Endometrium (tissue), 2 donors: ENCODE measurements around the gene C21orf58.

Experiments used
- FAIRE-seq: peaks from 2 replicates; lab custom pipeline; 2012; peaks lifted over from hg19 to GRCh38; lab: Jason Lieb, UNC
- donor health status: control.
- donor health status: control.

C21orf58 gene

DNA sequence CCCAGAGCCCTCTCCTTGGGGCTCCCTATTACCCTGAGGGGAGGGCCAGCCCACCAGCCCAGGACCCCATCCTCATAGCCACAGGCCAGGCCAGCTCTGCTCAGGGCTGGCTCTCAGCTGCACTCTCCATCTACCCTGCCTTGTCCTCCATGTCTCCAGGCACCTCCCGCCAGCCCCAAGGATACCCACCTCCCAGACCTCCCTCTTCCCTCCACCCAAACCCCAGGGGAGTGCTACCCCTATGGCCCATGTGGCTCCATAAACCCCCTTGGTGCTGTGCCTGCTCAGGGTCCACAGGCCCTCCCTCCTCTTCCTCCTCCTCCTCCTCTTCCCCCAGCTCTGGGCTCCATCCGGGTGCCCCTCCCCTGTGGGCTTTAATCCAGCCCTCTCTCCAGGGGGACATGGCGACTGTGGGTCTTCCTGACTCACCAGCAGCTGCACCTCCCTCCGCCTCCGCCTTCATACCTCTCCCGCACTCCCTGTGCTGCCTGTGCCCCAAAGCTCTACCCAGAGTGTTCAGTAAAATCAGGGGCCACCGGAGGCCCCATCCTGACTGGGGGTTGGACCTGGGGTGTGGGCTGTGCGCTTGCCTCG lies 28.4 kb downstream of the C21orf58 start:
- no peak for FAIRE-seq

DNA sequence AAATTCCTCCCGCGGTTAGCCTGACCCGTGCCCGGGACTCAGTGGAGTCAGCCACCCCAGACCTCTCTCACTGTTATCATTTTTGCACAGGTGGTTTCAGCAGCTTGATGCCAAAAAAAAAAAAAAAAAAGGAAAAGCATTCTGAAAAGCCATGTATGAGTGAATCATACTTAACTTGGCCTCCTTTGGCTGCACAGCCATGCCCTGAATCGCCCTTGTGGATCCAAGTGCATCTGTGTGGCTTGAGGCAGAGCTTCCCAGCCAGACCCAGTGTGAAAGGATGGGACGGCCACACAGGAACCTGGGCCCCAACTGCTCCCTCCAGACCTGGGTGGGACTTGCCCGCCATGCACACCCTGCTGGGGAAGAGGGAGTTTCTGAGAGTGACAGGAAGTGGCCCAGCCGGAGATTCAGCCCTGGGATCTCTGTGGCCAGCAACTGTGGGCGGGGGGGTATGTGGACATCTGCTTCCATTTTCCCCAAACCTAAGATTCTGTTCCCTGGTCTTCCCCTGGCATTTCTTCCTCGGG lies 29.0 kb downstream of the C21orf58 start:
- no peak for FAIRE-seq

DNA sequence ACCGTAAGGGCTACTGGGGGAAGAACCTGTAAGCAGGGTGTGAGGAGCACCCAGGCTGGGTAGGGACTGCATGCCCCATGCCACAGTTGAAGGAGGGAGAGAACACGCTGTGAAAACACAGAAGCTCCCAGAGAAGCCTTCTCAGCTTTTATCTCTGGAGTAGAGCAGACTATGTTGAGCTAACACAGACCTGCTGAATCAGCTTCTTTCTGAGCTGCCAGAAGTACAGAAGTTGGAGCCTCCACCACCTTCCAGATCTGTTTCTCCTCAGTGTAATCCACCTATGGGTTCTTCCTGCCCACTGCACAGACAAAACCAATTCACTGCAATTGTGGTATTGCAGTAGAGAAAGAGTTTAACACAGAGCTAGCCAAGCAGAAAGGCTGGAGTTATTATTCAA lies 32.1 kb downstream of the C21orf58 start:
- FAIRE-seq = no peak

DNA sequence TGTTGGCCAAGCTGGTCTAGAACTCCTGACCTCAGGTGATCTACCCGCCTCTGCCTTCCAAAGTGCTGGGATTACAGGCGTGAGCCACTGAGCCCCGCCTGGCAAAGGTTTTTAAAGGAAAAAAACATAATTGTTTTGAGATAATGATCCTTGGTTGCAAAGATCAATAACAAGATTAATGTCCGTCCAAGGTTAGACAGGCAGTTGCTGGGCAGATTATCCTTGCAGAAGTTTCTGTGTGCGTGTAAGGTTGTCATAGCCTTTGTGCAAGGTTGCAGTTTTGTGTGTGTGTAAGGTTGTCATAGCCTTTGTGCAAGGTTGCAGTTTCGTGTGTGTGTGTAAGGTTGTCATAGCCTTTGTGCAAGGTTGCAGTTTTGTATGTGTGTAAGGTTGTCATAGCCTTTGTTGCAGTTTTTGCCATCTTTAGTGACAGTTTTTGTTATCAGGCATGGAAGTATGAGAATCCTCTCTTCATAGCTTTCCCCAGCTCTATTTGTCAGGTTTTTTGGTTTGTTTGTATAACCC lies 34.0 kb downstream of the C21orf58 start:
- FAIRE-seq = no peak

DNA sequence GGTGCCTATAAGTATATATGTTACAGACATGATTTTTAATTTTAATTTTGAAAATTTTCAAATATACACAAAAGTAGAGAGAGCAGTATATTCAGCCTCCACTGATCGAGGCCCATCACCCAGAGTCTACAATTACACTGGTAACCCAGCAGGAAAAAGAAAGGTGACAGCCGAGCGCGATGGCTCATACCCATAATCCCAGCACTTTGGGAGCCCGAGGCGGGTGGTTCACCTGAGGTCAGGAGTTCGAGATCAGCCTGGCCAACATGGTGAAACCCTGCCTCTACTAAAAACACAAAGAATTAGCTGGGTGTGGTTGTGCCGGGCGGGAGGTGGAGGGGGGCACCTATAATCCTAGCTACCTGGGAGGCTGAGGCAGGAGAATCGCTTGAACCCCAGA lies 36.1 kb downstream of the C21orf58 start:
- FAIRE-seq = no peak

DNA sequence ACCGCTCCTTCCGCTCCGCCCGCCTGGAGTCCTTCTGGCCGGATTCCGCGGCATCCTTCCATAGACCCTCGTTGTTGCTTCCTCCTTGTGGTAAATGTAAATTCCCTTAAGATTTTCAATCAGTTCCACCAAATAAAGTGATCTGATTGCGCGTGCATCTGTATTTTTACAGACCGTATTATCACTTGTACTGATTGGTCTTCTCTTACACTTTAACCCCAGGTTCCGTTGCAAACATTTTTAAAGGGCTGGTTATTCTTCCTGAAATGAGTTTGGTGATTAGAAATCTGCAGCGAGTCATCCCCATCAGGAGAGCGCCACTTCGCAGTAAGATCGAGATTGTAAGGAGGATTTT lies 37.0 kb downstream of the C21orf58 start:
- no peak for FAIRE-seq

DNA sequence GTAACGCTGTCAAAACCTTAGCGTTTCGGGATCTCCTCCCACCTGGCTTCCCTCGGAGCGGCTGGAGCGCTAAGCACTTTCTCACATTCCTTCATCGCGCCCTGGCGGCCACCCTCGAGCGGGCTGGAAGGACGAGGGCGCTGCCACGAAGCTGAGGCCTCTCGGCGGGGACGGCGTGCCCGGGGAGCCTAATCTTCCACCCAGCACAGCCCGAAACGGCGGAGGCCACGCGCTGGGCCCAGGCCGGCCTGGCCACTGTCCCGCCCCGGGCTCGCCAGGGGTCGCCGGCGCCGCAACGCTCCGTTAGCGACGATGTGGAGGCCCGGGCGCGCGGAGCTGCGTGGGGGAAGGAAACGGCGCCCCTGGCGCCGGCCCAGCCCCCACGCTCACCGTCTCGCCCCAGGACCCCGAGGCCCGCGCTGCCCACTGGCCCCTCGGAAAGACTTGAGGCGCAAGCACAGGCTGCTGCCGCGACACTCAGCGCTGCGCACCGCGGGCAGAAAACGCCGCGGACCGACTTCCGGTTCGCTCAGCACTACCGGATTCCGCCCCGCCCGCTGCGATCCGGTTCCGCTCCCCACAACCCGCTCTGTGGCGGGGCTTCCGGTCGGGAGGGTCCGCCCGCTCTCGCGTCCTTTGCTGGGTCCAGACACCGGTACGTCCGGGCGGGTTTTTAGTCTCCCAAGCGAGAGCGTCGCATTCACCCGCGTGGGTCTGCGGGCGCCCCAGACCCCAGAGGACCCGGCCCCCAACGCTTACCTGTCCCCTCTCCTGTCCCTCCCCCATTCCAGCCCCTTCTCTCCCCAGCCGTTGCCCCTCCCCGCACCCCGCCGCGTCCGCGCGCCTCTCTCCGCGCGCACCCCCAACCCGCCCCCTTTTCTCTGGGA lies 37.7 kb downstream of the C21orf58 start, which contains the start of gene YBEY:
Gene YBEY (plus strand): TSS at position 582 of the 887 bp plus-strand sequence. CDS start 572 bp downstream, outside the sequence.
- no peak for FAIRE-seq

DNA sequence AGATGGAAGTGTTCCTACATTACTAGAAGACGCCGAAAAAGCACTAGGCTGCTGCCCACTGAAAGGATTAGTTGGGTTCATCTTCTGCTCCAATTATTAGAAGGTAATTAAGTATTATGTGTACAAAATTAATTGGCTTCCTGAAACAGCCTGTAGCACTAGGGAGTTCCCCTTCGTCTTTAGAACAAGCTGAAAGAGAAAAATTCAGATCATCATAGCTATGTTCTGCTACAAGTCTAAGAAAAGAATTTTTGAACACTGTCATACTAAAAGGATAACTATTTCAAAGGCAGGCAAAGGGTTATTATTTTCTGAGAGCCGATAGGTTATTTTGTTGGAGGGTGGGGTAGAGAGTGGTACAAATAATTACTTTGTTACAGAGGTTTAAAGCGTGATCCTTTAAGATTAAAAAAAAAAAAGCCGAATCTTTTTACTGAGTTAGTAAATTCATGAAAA lies 38.4 kb downstream of the C21orf58 start, which contains the start of gene MCM3AP:
Gene MCM3AP (minus strand): TSS at position 406 of the 456 bp plus-strand sequence. CDS start 325 bp downstream, at position 81.
- no peak for FAIRE-seq

DNA sequence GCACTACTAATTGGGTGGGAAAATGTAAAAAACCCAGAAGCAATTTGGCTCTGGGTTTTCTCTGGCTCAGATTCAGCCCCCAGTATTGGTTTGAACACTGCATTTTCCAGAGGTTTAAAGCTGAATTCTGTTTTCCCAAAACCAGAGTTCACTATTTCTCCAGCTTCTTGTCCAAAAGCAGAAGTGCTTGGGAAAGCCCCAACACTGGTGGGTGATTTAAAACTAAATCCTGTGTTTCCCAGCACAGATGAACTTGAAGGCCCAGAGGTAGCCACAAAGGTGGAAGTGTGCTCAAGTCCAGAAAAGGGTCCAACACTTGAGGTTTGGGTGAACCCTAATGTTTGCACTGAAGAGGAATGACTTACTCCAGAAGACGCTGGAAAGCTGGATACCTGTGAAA lies 38.9 kb downstream of the C21orf58 start:
- no peak for FAIRE-seq

DNA sequence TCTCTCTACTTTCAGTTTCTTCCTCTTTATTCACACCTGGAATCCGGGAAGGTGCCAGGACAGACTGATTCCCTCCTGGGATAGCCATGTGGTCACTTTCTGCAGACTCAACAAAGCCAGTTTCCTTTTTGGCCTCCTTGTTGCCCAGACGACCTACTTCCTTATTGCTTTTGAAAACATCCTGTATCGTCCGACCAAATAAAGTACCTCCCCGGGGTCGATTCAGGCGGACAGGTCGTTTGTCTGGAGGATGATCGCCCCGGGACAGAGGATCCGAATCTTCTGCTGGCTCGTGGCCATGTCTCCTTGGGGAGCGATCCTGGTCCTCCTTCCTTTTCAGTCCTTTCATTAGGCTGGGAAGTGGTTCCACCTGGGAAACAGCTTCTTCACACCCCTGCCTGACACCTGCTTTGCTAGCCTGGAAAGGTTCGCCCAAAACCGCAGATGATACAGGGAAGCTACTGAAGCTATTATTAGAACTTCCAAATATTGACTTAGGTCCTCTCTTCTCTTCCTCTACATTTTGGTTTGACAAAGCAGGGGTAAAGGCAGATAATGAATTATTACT lies 39.5 kb downstream of the C21orf58 start:
- no peak for FAIRE-seq

DNA sequence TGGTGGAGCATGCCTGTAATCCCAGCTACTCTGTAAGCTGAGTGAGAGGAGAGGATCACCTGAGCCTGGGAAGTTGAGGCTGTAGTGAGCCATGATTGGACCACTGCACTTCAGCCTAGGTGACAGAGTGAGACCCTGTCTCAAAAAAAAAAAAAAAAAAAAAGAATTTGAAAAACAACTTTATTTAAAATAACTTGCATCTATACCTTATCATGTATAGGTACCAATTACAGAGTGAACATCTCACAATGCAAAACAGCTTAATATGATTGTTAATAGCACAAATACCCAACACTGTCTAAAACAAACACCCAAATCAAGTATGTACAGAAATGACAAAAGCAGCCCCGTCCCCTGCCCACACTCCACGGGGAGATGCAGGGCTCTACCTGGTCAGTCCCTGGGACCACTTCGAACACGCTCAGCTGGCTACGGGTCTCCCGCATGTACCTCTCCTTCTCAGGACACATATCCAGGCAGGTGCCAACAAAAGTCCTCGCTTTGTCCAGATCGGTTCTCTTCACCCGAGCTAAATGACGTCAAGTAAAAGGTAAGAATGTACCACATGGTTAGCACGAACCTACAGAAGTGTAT lies 48.8 kb downstream of the C21orf58 start:
- no peak for FAIRE-seq

DNA sequence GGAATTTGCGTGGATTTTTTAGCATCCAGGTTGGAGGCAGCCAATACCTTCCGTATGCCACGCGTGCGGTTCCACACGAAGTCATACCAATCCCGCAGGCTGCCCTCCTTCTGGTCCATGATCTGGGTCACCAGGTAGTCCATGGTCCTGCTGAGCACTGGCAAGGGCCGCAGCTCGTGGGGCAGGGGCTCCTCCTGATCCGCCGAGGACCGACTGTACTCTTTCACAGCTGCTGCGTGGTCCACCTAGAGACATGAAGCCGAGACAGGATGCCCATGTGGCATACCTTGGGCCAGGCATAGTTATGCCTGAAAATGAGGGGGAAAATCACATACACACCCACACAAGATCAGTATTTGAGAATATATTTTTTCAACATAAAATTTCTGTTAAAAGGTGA lies 50.3 kb downstream of the C21orf58 start:
- FAIRE-seq = no peak

DNA sequence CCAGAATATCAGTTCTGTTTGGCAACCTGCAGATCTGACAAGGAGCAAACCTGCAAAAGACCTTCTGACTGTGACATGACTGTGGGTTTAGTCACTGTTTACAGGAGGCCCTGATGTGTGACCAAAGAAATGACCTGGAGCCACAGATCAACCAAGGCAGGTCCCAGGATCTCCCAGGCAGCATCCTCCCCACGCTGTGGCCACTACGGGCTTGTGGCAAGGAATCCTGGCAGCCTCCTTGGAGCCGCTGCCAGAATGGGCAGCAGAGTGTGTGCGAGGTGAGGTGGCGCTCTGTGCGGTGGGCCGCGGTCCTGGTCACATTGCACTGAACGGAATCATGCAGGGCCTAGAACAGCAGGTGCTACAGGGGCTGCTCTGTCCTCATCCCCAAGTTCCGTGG lies 54.2 kb downstream of the C21orf58 start:
- FAIRE-seq = no peak

DNA sequence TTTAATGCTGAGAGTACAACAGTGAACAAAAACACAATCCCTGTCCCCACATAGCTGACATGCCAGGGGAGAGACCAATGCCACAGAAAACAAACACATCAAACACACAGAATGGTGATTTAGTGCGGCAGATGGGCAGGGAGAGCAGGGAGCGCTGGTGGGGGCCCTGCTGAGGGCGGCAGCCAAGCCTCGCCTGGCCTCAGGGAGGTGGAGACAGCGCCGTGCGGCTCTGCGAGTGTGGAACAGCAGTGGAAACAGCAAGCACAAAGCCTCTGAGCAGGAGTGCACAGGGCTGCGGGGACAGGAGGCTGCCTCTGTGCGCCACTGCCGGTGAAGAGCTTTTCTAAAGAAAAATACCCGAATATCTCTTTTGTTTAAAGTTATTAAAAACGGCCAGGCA lies 55.3 kb downstream of the C21orf58 start:
- no peak for FAIRE-seq

DNA sequence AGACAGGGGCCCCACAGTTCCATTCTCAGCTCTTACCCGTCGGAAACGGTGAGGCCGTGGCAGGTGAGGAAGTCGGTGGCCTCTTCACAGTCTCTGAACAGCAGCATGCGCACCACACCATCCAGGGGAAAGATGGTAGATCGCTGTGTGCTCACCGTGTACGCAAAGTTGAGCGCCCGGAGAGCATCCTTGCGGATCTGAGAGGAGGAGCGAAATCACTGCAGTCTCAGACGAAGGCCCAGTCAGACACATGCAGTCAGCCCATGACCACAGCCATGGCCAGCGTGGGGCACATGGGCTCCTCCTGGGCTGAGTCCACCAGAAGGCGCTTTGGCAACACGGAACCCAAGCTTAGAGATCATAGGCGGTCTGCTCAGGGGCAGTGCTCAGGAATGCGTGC lies 56.7 kb downstream of the C21orf58 start:
- FAIRE-seq = no peak

DNA sequence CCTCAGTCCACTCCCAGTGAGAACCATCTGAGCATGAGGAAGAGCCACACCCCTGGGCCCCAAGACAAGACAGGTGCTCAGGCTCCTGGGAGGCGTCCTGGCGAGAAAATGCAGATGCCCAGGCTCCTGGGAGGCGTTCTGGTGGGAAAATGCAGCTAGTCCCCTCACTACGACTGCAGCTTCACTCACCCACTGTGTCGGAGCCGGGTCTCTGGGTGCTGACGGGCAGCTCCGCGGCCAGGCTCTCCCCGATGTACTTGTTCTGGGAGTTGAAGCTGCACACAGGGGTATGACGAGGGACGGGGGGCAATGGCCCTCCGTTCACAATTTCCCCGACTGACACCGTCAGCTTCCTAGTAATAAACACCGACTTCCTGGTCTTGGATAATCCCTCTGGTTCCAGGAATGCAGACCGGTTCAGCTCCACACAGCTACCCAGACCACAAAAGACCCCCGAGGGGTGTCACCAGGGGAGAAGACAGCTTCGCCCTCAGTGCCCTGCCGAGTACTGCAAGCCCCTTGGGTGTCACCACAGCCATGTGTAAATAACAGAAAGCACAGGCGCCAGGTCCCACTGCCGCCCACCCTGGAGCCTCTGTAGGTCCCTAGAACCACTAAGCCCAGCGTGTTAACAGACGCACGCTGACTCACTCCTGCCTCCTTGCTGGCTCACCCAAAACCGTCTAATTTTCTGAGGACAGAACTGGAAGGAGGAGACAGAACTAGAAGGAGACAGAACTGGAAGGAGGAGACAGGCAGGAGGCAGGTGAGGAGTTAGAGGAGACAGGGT lies 57.7 kb downstream of the C21orf58 start:
- no peak for FAIRE-seq

DNA sequence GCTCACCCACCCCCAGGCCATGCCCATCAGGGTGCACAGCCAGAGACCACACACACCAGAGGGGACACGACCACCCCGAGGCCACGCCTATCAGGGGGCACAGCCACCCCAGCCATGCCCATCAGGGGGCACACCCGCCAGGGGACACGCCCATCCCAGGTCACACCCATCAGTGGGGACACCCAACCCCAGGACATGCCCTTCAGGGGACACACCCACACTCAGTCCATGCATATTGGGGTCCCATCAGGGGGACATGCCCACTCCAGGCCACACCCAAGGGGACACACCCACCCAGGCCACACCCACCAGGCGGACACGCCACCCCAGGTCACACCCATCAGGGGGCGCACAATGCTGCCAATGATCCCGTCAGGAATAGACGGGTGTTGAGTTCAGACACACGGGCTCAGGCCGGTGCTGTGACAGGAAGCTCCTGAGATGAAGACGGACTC lies 59.0 kb downstream of the C21orf58 start:
- FAIRE-seq = no peak

DNA sequence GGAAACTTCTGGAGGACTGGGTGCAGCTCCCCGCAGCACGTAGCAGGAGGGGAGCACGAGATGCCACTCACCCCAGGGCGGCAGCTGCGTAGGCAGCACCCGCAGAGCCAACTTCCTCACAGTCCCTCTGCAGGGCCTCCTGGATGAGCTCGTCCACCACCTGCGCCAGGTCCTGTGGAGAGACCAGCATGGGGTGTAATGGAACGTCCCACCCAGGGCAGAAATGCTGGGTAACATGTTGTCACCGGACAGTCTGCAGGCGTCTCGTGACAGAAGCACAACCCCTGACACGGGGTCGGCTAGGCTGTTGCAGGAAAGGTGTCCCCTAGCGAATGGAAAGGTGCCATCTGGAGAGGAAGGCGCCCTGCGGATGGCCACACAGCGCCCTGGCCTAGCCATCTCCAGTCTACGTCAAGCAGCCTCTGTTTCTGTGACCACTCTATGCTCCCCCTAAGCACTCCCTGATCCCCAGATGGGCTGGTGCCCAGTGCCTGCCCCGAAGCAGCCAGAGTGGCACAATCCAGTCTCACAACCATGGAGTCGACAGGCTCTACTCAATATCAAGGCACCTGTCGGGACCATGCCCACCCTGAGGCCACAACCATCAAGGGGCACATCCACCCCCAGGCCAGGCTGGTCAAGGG lies 59.5 kb downstream of the C21orf58 start:
- FAIRE-seq = no peak

DNA sequence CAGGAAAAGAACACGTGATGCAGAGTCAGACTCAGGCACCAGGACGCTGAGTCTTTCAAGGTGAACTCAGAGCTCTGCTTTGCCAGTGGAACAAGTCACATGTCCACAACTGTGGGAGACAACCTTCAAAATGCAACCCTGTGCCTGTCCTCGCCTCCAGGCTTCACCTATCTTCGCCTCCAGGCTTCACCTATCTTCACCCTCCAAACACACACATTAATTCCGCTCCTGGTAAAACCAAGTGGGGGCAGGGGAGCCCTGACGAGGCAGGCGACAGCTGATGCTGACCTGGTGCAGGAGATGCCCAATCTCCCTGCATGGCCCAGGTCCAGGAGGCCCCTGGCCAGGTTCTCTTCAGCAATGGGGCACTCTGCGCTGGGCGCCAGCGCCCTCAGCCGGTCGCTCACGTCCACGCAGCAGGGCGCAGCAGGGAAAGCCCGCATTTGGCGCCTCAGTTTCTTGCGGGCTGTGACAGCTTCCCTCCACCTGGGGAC lies 67.1 kb downstream of the C21orf58 start:
- no peak for FAIRE-seq

DNA sequence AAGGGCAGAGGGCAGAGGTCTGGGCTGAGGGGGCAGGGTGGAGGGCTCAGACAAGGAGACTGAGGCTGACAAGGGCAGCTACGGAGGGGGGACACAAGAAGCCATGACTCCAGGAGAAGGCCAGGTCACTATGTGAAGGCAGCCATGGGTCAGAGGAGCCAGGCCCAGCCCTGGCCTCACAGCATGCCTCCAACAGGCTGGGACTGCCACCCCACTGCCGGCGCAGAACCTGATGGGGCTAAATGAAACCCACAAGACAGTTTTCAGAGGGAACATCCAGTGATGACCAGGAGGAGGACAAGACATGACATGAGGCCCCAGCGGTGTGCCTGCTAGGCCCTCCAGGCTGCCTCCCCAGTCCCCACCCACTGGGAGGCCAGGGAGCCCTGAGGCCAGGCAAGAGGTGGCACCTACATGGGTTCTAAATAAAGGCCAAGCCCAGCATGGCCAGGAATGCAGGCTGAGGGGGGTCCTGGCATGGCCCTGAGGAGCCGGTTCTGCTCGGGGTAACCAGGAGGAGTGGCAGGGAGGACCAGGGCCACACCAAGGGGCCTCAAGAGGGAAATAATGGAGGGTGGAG lies 67.8 kb downstream of the C21orf58 start:
- FAIRE-seq = no peak
